HepG2 (cell line): Measurements from ENCODE around the gene MIDN. TPM values are rescaled to one million over a fixed set of nuclear protein-coding genes. Genes with fewer than 3 reads are reported as not detected.

Experiments used
- ATAC-seq: fragments of 200-7000 bp; cut with Tn5 transposase; 3 replicates; pipeline ENCODE4 v1.9.1; 2020; ENCODE audit warnings: mild to moderate bottlenecking, moderate library complexity
- BruUV-seq: library from RNA; stranded (reverse); fragments of 400-500 nt; replicated peaks from 2 replicates; lab custom pipeline; 2021; lab: Mats Ljungman, UMichigan
- CTCF ChIA-PET: fragments of 300-600 bp; formaldehyde crosslinking; extraction: SDS; loops from one replicate; lab custom pipeline; 2021; ENCODE audit warnings: low total read pairs, inconsistent platforms, low intra/inter-chr PET ratio; lab: Yijun Ruan, JAX
- POLR2A ChIA-PET: fragments of 350-600 bp; sonication (Branson Sonifier 250); formaldehyde crosslinking; loops from one replicate; lab custom pipeline; 2020; ENCODE audit warnings: antibody characterized with exemption, inconsistent platforms; lab: Yijun Ruan, JAX
- DNase-seq: peaks from one replicate; pipeline ENCODE4 v3.0.0-alpha.2; 2015; ENCODE audit warnings: low spot score
- FAIRE-seq: peaks from 3 replicates; lab custom pipeline; 2011; peaks lifted over from hg19 to GRCh38; lab: Jason Lieb, UNC
- H2AFZ ChIP-seq: one replicate; pipeline ENCODE4 v1.6.1; 2011; ENCODE audit warnings: low read length, inconsistent platforms
- H3K27ac ChIP-seq: fragments of 300-600 bp; 3 replicates; pipeline ENCODE4 v1.8.0; 2011; ENCODE audit warnings: mixed run types, mild to moderate bottlenecking, mixed read lengths, low read length, inconsistent platforms; ENCODE audit not compliant: insufficient read depth; ENCODE audit errors: extremely low read length
- H3K27me3 ChIP-seq, 2 experiments: fragments of 200-600 bp in 1 of 2; 2 replicates in 1 of 2; 3 replicates in 1 of 2; pipeline versions ENCODE4 v1.6.0 to v1.8.0; 2011; ENCODE audit warnings: low read length in 2 of 2, mild to moderate bottlenecking in 2 of 2, moderate library complexity in 2 of 2, inconsistent platforms in 1 of 2; ENCODE audit not compliant: insufficient read depth in 2 of 2, control insufficient read depth in 1 of 2
- H3K36me3 ChIP-seq, 2 experiments: fragments of 200-600 bp in 1 of 2; replicated peaks in 1 of 2; 2 replicates in 1 of 2; 3 replicates in 1 of 2; pipeline versions ENCODE4 v1.5.1 to v1.8.0; 2011; ENCODE audit warnings: low read length in 2 of 2, inconsistent platforms in 1 of 2; ENCODE audit not compliant: insufficient read depth in 2 of 2, control insufficient read depth in 1 of 2
- H3K4me1 ChIP-seq: 2 replicates; pipeline ENCODE4 v1.5.1; 2012; ENCODE audit warnings: low read length, inconsistent platforms; ENCODE audit not compliant: insufficient read depth
- H3K4me2 ChIP-seq: 2 replicates; pipeline ENCODE4 v1.6.0; 2011; ENCODE audit warnings: low read depth, low read length, inconsistent platforms
- H3K4me3 ChIP-seq, 3 experiments: fragments of 200-600 bp in 1 of 3; sonication (generic), shearing (Covaris generic) in 1 of 3; replicated peaks in 1 of 3; 2 replicates each; pipeline ENCODE4 v1.5.1; 2011 to 2016; ENCODE audit warnings: low read length in 3 of 3, inconsistent platforms in 2 of 3, low read depth in 2 of 3, mild to moderate bottlenecking in 2 of 3, control low read depth in 1 of 3, mixed read lengths in 1 of 3; ENCODE audit not compliant: insufficient read depth in 1 of 3
- H3K79me2 ChIP-seq: one replicate; pipeline ENCODE4 v1.6.1; 2011; ENCODE audit warnings: low read length, inconsistent platforms; ENCODE audit not compliant: insufficient read depth
- H3K9ac ChIP-seq: 2 replicates; pipeline ENCODE4 v1.6.0; 2011; ENCODE audit warnings: mild to moderate bottlenecking, low read depth, low read length, inconsistent platforms; ENCODE audit not compliant: insufficient read depth
- H3K9me3 ChIP-seq: 2 replicates; pipeline ENCODE4 v1.5.1; 2012; ENCODE audit warnings: mild to moderate bottlenecking, low read length
- H4K20me1 ChIP-seq: 2 replicates; pipeline ENCODE4 v1.6.0; 2011; ENCODE audit warnings: inconsistent platforms, mild to moderate bottlenecking, low read length, moderate library complexity; ENCODE audit not compliant: insufficient read depth
- ARHGAP35 ChIP-seq: sonication (generic); formaldehyde crosslinking; IDR thresholded peaks from 2 replicates; pipeline ENCODE4 v1.9.0; 2022; ENCODE audit warnings: mild to moderate bottlenecking, inconsistent platforms, moderate library complexity, missing genetic modification reagents, borderline replicate concordance
- FOXA3 ChIP-seq: IDR thresholded peaks from 2 replicates; pipeline ENCODE4 v1.6.1; 2016; ENCODE audit warnings: missing genetic modification reagents, missing compliant biosample characterization
- FUBP1 ChIP-seq: sonication (generic); formaldehyde crosslinking; IDR thresholded peaks from 2 replicates; pipeline ENCODE4 v1.5.1; 2020; ENCODE audit warnings: missing genetic modification reagents, mild to moderate bottlenecking, borderline replicate concordance
- HOXA3 ChIP-seq: sonication (generic); formaldehyde crosslinking; IDR thresholded peaks from 2 replicates; pipeline ENCODE4 v1.5.0; 2020; ENCODE audit warnings: missing genetic modification reagents
- LBX2 ChIP-seq: sonication (generic); formaldehyde crosslinking; IDR thresholded peaks from 2 replicates; pipeline ENCODE4 v1.5.0; 2020; ENCODE audit warnings: missing genetic modification reagents, mild to moderate bottlenecking, borderline replicate concordance
- MLX ChIP-seq: IDR thresholded peaks from 2 replicates; pipeline ENCODE4 v1.6.1; 2016
- RCOR2 ChIP-seq: IDR thresholded peaks from 2 replicates; pipeline ENCODE4 v1.6.1; 2016; ENCODE audit warnings: missing biosample characterization, missing genetic modification reagents
- ZBTB39 ChIP-seq: sonication (generic); formaldehyde crosslinking; IDR thresholded peaks from 2 replicates; pipeline ENCODE4 v1.5.0; 2020; ENCODE audit warnings: missing genetic modification reagents
- ZC3H13 ChIP-seq: sonication (generic); formaldehyde crosslinking; IDR thresholded peaks from 2 replicates; pipeline ENCODE4 v1.8.1; 2023; ENCODE audit warnings: mild to moderate bottlenecking, missing genetic modification reagents, moderate library complexity
- ZNF639 ChIP-seq: conservative IDR thresholded peaks from 2 replicates; pipeline ENCODE4 v1.6.1; 2018; ENCODE audit warnings: missing genetic modification reagents
- ZNF879 ChIP-seq: sonication (generic); formaldehyde crosslinking; IDR thresholded peaks from 2 replicates; pipeline ENCODE4 v1.8.1; 2023; ENCODE audit warnings: missing genetic modification reagents
- WGBS: methylation state at CpG from one replicate; pipeline ENCODE4 v1.1.6; 2017; ENCODE audit warnings: low lambda C conversion rate; 5-methylcytosine and 5-hydroxymethylcytosine counted together
- in situ Hi-C: cut with HindIII; loops from 2 replicates; pipeline ENCODE4 v1.10.0; 2017; ENCODE audit warnings: low pct_unique_long_range_greater_than_20kb; ENCODE audit not compliant: extremely low pct_ligation_motif_present
- intact Hi-C: fragments of 100-400 bp; cut with micrococcal nuclease; formaldehyde crosslinking; loops from one replicate; pipeline ENCODE4 v1.10.0; 2022; ENCODE audit not compliant: unreplicated experiment
- polyA plus RNA-seq, 8 experiments: library from polyadenylated mRNA; depleted of rRNA in 3 of 8; stranded (reverse) in 7 of 8; unstranded in 1 of 8; fragments of >200 nt; fragmentation: Illumina TruSeq in 4 of 8; extraction: Trizol in 4 of 8; gene quantifications; 2 replicates each; pipeline versions ENCODE4 v1.2.1 to v1.2.3, GENCODE V29; 2011 to 2016; ENCODE audit warnings: low read depth in 4 of 8, missing spikeins in 1 of 8, mixed read lengths in 1 of 8; ENCODE audit not compliant: insufficient read depth in 1 of 8
- total RNA-seq, 5 experiments: library from RNA; depleted of rRNA; stranded (reverse); fragments of >200 nt; fragmentation: Illumina TruSeq; extraction: Trizol; gene quantifications; 2 replicates each; pipeline ENCODE4 v1.2.3, GENCODE V29; 2016; ENCODE audit warnings: low read depth in 1 of 5
- TF ChIP-seq, protein P1 (sequence below): IDR thresholded peaks from 2 replicates; pipeline ENCODE4 v1.6.1; 2016; ENCODE audit warnings: low read depth, borderline replicate concordance
- TF ChIP-seq, protein P2 (sequence below): sonication (generic); formaldehyde crosslinking; IDR thresholded peaks from 2 replicates; pipeline ENCODE4 v1.8.1; 2022; ENCODE audit warnings: mild to moderate bottlenecking, missing genetic modification reagents

MIDN gene
- total and polyA plus RNA-seq, 2 of the 13 experiments (the other 11 are each of a cell fraction or from before 2014, with no cell fraction given) = 8.4 to 18.0 TPM

DNA sequence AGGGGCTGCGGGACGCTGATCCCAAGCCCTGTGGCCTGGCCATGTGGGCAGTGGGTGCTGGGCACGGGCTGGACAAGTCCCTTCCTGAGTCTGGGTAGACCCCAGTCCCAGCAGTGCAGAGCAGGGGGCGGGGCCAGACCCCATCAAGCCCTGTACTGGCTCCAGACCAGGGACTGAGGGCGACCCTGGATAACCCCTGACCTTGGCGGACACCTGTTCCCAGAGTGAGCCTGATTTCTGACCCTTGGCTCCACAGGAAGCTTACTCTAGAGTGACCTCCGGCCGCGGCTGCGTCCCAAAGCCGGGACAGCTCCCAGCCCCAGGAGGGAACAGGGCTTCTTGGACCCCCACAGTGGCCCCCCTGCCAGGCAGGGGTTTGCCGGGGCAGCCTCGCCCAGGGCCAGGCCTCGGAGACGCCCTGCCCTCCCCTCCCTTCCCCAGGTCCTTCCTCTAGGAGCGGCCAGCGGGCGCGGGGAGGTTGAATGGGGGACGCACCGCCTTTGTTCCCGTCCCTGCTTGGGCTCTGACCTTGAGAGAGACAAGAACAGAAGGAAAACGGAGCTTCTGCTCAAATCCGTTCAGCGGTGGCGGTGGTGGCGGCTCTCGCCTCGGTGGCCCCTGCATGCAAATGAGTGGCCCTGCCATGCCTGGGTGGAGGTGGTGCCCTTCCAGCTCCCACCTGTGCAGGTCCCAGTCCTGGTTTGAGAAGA lies 35.0 kb downstream of the MIDN start (continued):
- TF ChIP-seq ZNF639 (CRISPR knock-in tag) = no peak
- TF ChIP-seq MLX (CRISPR knock-in tag) = 0 out of 2 replicates have a peak, but pooled peaks have one; percentile 12
- TF ChIP-seq, protein P1, sequence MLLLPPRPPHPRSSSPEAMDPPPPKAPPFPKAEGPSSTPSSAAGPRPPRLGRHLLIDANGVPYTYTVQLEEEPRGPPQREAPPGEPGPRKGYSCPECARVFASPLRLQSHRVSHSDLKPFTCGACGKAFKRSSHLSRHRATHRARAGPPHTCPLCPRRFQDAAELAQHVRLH (CRISPR knock-in tag) = peak; percentile 40; the same call in 1 of the 2 replicates
- 0 out of 2 replicates have a peak, but pooled peaks have one; percentile 42 for TF ChIP-seq FOXA3
- peak; percentile 61 for TF ChIP-seq HOXA3 (CRISPR knock-in tag)

GRCh38 chr19:1283917-1284292 lies 35.5 kb downstream of the MIDN start:
- BruUV-seq = no TSS peak
- TF ChIP-seq FUBP1 (CRISPR knock-in tag) (no peak), ZBTB39 (CRISPR knock-in tag) (no peak), ZC3H13 (CRISPR knock-in tag) (0 out of 2 replicates have a peak, but pooled peaks have one; percentile 23), RCOR2 (CRISPR knock-in tag) (no peak), ARHGAP35 (CRISPR knock-in tag) (no peak), ZNF879 (no peak; the same call in 1 of the 2 replicates), LBX2 (CRISPR knock-in tag) (0 out of 2 replicates have a peak, but pooled peaks have one; percentile 38)
- TF ChIP-seq, protein P2, sequence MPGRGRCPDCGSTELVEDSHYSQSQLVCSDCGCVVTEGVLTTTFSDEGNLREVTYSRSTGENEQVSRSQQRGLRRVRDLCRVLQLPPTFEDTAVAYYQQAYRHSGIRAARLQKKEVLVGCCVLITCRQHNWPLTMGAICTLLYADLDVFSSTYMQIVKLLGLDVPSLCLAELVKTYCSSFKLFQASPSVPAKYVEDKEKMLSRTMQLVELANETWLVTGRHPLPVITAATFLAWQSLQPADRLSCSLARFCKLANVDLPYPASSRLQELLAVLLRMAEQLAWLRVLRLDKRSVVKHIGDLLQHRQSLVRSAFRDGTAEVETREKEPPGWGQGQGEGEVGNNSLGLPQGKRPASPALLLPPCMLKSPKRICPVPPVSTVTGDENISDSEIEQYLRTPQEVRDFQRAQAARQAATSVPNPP = no peak

More at GRCh38 chr19:1283917-1284292, 35.5 kb downstream of the MIDN start:
- ATAC-seq = no peak; the same call in 2 of the 3 replicates
- Histone ChIP-seq H3K9ac (peak overlapping the region; percentile 60), H3K4me3 (peak overlapping the region; percentile 59 to 70 (median 63)), H3K9me3 (no peaks in the 10 kb centered on the region), H2AFZ (no peak overlapping the region), H3K27me3 (no peaks in the 10 kb centered on the region; a peak in 1 of 5 replicates), H3K27ac (peak overlapping the region; percentile 75), H4K20me1 (no peaks in the 10 kb centered on the region), H3K36me3 (peaks cover 2 to 5% of the 10 kb centered on the region in 2 experiments; a peak in 3 of 5 replicates), H3K4me1 (peaks cover 47% of the 10 kb centered on the region), H3K79me2 (peaks cover 22% of the 10 kb centered on the region), H3K4me2 (peak overlapping the region; percentile 89)
- in situ Hi-C loops = loop anchor here (5.0 kb wide), 2 partner anchors 33 to 88 kb away; no protein-coding TSS in a partner anchor
- no peak for DNase-seq
- intact Hi-C loops = no loop called here
- no peak for FAIRE-seq
- no CpG with 5 or more reads among the region's 12 CpGs for WGBS
- CTCF ChIA-PET = no interaction called here
- POLR2A ChIA-PET = interaction anchor here (0.6 to 3.5 kb wide), 22 partner anchors 8 to 207 kb away, joined by 3 to 61 read pairs (median 6); partner anchors contain the start of genes CIRBP, FAM174C and REEP6
